Thymus (tissue), 2 donors: ENCODE data around the gene SPTB. TPM values are rescaled to one million over a fixed set of nuclear protein-coding genes. Genes with fewer than 3 reads are reported as not detected.

Experiments used
- polyA plus RNA-seq: library from polyadenylated mRNA; stranded (reverse); fragments of 200-250 nt; gene quantifications from one replicate; pipeline ENCODE4 v1.2.3, GENCODE V29; 2013
- total RNA-seq: library from RNA; stranded (reverse); fragments of 120-200 nt; gene quantifications from one replicate; pipeline ENCODE4 v1.2.4, GENCODE V29; 2013
- donor health status: healthy.

The SPTB gene
- total and polyA plus RNA-seq, 2 donors = 1.1 to 1.8 TPM

Other genes with a start within 250 kb of the SPTB start
- 7.7 TPM for gene PLEKHG3, start 175.5 kb downstream of the SPTB start, total RNA-seq
- gene PLEKHG3, start 175.5 kb downstream of the SPTB start, polyA plus RNA-seq = 8.5 TPM
- gene CHURC1, start 34.5 kb upstream of the SPTB start, total RNA-seq = 93.7 TPM
- gene CHURC1, start 34.5 kb upstream of the SPTB start, polyA plus RNA-seq = 55.1 TPM
- gene GPX2, start 62.8 kb upstream of the SPTB start, total RNA-seq = 1.5 TPM
- gene GPX2, start 62.8 kb upstream of the SPTB start, polyA plus RNA-seq = 20.3 TPM
- gene RAB15, start 92.4 kb upstream of the SPTB start, total RNA-seq = 6.8 TPM
- 8.8 TPM for gene RAB15, start 92.4 kb upstream of the SPTB start, polyA plus RNA-seq
- gene FNTB, start 107.0 kb upstream of the SPTB start, total RNA-seq = 6.6 TPM
- 9.5 TPM for gene FNTB, start 107.0 kb upstream of the SPTB start, polyA plus RNA-seq
- gene MAX, start 222.6 kb upstream of the SPTB start, total RNA-seq = 61.5 TPM
- gene MAX, start 222.6 kb upstream of the SPTB start, polyA plus RNA-seq = 104 TPM